Muscle of back (tissue), 11 donors: ENCODE data around the gene TBC1D24. TPM values are rescaled to one million over a fixed set of nuclear protein-coding genes. Genes with fewer than 3 reads are reported as not detected.

Experiments used
- DNase-seq, 3 donors: peaks; one replicate each; pipeline versions ENCODE4 v3.0.0 to v3.0.0-alpha.2; 2013
- polyA plus RNA-seq, 10 donors: library from polyadenylated mRNA; unstranded; fragments of 120-200 nt; gene quantifications; one replicate each; pipeline ENCODE4 v1.2.1, GENCODE V29; 2013; ENCODE audit not compliant: insufficient read length in 10 of 10

The TBC1D24 gene
- polyA plus RNA-seq, 10 donors, result 14.9 to 25.3 (median 21.4) TPM

- DNase-seq, result no peak
These were observed 23.0 kb downstream of the TBC1D24 start for GRCh38 chr16:2497695-2498484.

DNA sequence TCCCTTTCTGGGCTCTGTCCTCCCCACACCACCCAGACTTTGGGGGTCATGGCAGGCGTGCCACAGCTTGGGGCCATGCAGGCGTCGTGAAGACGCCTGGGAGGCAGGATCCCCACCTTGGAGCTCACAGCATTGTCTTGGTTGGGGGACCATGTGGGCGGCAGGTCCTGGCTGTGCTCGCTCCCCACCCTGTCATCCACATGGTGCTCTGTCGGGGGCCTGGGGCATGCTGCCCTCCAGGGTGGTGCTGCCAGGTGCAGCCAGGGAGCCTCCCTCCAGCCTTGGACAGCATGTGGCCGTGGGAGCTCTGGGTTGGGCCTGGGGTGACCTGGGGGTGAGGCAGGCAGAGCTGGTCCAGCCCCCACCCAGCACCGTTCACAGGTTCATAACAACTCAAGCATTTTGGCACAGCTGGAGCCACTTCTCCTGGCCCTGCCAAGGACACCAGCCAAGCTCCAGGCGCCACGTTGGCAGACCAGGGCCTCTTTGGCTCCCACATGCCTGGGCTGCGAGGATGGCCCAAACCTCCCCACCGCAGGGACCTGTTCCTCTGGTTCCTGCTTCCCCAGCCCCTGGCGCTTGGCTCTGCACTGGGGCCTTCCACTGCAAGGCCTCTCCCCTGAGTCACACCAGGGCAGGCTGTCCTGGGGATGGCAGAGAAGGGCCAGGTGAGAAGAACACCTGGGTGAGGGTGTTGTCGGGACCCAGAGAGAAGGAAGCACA lies 23.8 kb downstream of the TBC1D24 start:
- DNase-seq, result no peak

DNA sequence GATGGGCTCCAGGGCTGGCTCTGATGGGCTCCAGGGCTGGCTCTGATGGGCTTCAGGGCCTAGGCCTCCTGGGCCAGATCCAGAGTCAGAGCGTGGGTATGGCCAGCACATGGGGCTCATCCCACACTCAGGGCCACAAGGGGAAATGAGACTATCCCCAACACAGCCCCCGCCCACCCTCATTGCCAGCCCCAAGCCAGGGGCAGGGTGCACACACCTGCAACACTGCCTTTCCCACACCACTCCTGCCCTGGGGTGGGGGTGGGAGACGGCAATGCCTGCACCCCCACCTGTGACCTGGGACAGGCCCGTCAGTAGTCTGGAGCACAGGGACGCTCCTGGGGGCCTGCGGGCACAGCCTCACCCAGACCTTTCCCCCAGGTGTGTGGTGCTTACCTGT lies 24.5 kb downstream of the TBC1D24 start:
- DNase-seq, result no peak

DNA sequence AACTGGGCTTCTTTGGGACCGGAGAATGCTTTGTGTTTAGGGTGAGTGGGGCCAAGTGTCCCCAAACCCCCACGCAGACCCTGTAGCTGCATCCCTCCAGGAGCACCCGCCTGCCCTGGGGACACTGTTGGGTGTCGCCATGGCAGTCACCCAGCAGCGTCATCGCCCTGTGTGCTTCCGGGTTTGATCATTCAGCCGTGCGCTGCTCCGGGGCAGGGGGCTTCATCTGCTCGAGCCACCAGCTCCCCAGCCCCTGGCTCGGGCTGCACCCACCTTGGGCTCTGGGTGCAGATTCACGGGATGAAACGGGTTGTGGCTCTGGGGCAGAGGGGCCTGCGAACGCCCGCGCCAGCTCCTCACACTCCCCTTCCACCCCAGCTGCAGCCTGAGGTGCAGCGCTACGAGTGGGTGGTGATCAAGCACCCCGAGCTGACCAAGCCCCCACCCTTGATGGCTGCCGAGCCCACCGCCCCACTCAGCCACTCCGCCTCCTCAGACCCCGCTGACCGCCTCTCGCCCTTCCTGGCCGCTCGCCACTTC lies 25.0 kb downstream of the TBC1D24 start:
- no peak for DNase-seq

GRCh38 chr16:2500430-2500917 lies 25.5 kb downstream of the TBC1D24 start:
- DNase-seq, result no peak

GRCh38 chr16:2500918-2501750 lies 26.2 kb downstream of the TBC1D24 start:
- peak; percentile 66 to 96 (median 89) for DNase-seq

- DNase-seq, result no peak
These were observed 27.3 kb downstream of the TBC1D24 start for GRCh38 chr16:2501946-2502895.

DNA sequence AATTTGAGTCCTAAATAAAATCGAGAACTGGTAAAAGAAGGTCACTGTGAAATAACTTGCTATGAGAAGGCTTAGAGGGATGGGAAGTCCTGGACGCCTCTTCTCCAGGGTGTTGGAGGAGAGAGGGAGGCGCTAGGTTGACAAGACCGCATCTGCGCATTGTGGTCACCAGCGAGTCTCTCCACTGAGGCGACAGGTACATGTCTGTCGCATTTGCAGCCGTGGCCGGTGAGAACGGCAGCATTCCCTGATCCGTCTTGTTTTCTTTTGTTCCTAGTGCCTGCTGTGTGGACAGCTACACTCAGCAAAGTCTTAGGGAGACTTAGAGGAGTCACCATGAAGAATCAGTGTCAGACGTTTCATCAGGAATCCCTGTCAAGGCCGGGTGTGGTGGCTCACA lies 30.8 kb downstream of the TBC1D24 start:
- no peak for DNase-seq

- peak in 1 of 3 donors; percentile 47 for DNase-seq
These were observed 32.2 kb downstream of the TBC1D24 start for GRCh38 chr16:2507052-2507659.

DNA sequence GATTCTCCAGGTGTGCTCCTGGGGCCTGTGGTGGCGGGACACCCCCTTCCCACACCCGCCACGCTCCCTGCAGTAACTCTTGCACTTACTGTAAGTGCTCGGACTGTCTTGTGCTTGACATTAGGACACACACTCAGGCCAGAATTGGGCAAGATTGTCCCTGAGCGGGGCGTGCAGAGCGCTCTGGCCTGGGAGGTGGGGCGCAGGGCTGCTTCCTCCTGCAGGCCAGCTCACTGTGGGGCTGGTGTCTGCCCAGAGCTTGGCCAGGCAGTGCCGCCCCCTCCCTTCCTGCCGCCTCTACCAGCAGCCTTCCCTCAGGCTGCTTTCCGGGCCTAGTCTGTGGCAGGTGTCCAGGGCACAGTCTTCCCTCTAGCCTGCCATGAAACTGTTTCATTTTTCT lies 32.7 kb downstream of the TBC1D24 start:
- no peak for DNase-seq

DNA sequence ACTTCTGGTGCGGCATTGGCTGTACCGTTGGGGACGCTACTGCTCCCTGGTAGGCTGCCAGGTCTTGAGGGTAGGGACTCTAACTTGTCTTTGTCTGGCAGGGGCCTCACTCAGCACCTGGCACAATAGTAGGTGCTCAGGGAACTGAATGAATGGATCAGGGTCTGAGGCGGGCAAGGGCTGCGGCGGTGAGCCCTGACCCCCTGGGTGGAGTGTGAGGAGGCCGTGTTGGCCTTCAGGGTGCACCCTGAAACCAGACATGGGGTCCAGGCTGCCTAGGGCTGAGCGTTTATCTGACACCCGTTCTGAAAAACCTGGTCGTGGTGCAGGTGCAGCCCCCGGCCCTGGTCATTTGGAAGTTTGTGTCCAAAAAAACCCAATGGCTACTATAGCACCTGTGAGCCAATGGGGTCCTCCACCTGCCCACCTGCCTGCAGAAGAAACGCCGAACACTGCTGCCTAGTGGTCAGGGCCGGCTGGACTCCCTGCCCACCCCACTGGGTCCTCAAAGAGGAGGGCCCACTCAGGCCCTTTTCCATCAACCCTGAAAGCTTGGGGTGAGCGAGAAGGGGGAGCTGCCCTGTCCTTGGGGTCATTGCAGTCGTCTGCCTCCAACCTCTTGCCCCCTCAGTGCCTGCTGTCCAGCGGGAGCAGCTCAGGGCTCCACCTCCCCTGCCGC lies 33.9 kb downstream of the TBC1D24 start:
- no peak for DNase-seq

- peak in 1 of 3 donors; percentile 59 for DNase-seq
These were observed 36.3 kb downstream of the TBC1D24 start for GRCh38 chr16:2511128-2511800.

GRCh38 chr16:2511996-2512734 lies 37.2 kb downstream of the TBC1D24 start:
- no peak for DNase-seq

DNA sequence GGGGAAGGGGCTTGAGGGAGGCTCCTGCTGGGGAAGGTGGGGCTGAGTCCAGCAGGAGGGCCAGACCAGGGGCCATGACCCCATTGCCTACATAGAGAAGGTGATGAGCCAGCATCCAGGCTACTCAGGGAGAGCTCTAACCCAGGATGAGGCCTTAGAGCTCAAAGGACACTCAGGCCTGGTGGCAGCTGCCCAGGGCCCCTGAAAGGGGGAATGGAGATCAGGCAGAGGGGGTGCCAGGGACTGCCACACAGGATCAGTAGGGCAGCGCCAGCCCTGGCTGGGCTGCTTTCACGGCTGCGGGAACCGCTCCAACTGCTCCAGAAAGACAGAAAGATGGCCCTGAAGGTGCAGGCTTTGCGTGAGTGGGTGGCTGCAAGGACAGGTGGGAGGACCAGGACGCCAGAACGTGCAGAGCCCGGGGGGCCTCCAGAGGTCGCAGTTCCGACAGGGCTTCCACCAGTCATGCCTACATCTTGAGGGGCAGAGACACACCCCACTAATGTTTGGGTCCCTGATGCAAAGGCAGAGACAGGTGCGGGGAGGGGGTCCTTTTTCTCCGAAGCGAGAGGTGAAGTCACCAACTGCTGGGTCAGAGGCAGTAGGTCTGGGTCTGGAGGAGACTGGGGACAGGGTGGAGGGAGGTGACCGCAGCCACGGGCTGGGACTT lies 37.9 kb downstream of the TBC1D24 start:
- DNase-seq, result peak in 1 of 3 donors; percentile 42

- peak; percentile 89 to 94 (median 93) for DNase-seq
These were observed 38.7 kb downstream of the TBC1D24 start, which contains the start of gene ATP6V0C for GRCh38 chr16:2513405-2514332. Gene ATP6V0C (plus strand): TSS chr16:2513952. CDS start chr16:2514104, 152 bp downstream.
